HCT116 (cell line): ENCODE results near the gene SNX9. TPM values are rescaled to one million over a fixed set of nuclear protein-coding genes. Genes with fewer than 3 reads are reported as not detected.

ENCODE experiments used
- ATAC-seq: fragments of 200-7000 bp; cut with Tn5 transposase; 2 replicates; pipeline ENCODE4 v1.9.1; 2020; ENCODE audit warnings: mild to moderate bottlenecking, moderate library complexity
- BruUV-seq: library from RNA; stranded (reverse); fragments of 400-500 nt; replicated peaks from 2 replicates; lab custom pipeline; 2021; lab: Mats Ljungman, UMichigan
- CTCF ChIA-PET: fragments of 300-600 bp; sonication (Branson Sonifier 250); formaldehyde crosslinking; loops from one replicate; lab custom pipeline; 2021; ENCODE audit warnings: antibody characterized with exemption; lab: Charles Lee
- POLR2A ChIA-PET: fragments of 300-600, 350-600 bp; sonication (Branson Sonifier 250); formaldehyde crosslinking; loops from one replicate; lab custom pipeline; 2021; ENCODE audit warnings: antibody characterized with exemption; lab: Charles Lee
- RAD21 ChIA-PET, 2 experiments: fragments of 300-600 bp; sonication (Branson Sonifier 250); formaldehyde crosslinking; loops; one replicate each; lab custom pipeline; 2023; ENCODE audit warnings: low total read pairs in 2 of 2; ENCODE audit not compliant: uncharacterized antibody in 2 of 2, unreplicated experiment in 2 of 2, low non-redundant PET in 1 of 2; lab: Charles Lee
- DNase-seq: peaks from one replicate; pipeline ENCODE4 v3.0.0-alpha.2; 2010; ENCODE audit warnings: low read depth, low spot score
- H2AFZ ChIP-seq: fragments of 200-600 bp; shearing (Covaris generic), sonication (generic); 2 replicates; pipeline ENCODE4 v1.6.1; 2017; ENCODE audit warnings: low read depth, mixed run types, mixed read lengths, antibody characterized with exemption, low read length; ENCODE audit not compliant: poor library complexity, severe bottlenecking
- H3K27ac ChIP-seq: 2 replicates; pipeline ENCODE4 v1.5.1; 2012; ENCODE audit warnings: low read depth, low read length
- H3K27me3 ChIP-seq: fragments of 200-600 bp; sonication (generic); 2 replicates; pipeline ENCODE4 v1.6.1; 2016; ENCODE audit warnings: mixed run types, low read length, mixed read lengths; ENCODE audit not compliant: insufficient read depth
- H3K36me3 ChIP-seq, 2 experiments: fragments of 200-500 bp in 1 of 2; fragments of 200-600 bp in 1 of 2; sonication (Bioruptor generic) in 1 of 2; sonication (generic) in 1 of 2; 2 replicates each; pipeline versions ENCODE4 v1.5.1 to v1.6.1; 2014 to 2016; ENCODE audit warnings: low read length in 2 of 2, inconsistent platforms in 1 of 2, mixed read lengths in 1 of 2, mixed run types in 1 of 2; ENCODE audit not compliant: insufficient read depth in 2 of 2, control insufficient read depth in 1 of 2
- H3K4me1 ChIP-seq, 2 experiments: fragments of 200-600 bp in 1 of 2; sonication (generic) in 1 of 2; 2 replicates each; pipeline versions ENCODE4 v1.5.1 to v1.6.1; 2012 to 2017; ENCODE audit warnings: low read length in 2 of 2, inconsistent platforms in 1 of 2, mild to moderate bottlenecking in 1 of 2, mixed read lengths in 1 of 2, mixed run types in 1 of 2, moderate library complexity in 1 of 2; ENCODE audit not compliant: insufficient read depth in 2 of 2, control insufficient read depth in 1 of 2
- H3K4me2 ChIP-seq: fragments of 200-600 bp; sonication (generic); 2 replicates; pipeline ENCODE4 v1.6.1; 2017; ENCODE audit warnings: mixed run types, low read length, mixed read lengths
- H3K4me3 ChIP-seq, 2 experiments: fragments of 200-600 bp in 1 of 2; sonication (generic) in 1 of 2; replicated peaks in 1 of 2; 2 replicates each; pipeline ENCODE4 v1.5.1; 2011 to 2016; ENCODE audit warnings: low read length in 2 of 2, control low read depth in 1 of 2, low read depth in 1 of 2, mild to moderate bottlenecking in 1 of 2, mixed read lengths in 1 of 2, mixed run types in 1 of 2
- H3K79me2 ChIP-seq: fragments of 200-600 bp; sonication (generic); 2 replicates; pipeline ENCODE4 v1.6.1; 2017; ENCODE audit warnings: mild to moderate bottlenecking, mixed run types, low read length, moderate library complexity, mixed read lengths; ENCODE audit not compliant: insufficient read depth
- H3K9ac ChIP-seq: fragments of 200-600 bp; sonication (generic); 2 replicates; pipeline ENCODE4 v1.6.1; 2016; ENCODE audit warnings: low read length, mixed read lengths
- H3K9me2 ChIP-seq: fragments of 200-600 bp; sonication (generic), shearing (Covaris generic); 2 replicates; pipeline ENCODE4 v1.6.1; 2017; ENCODE audit warnings: mixed run types, mild to moderate bottlenecking, moderate library complexity; ENCODE audit not compliant: insufficient read depth
- H3K9me3 ChIP-seq, 2 experiments: fragments of 200-500 bp in 1 of 2; fragments of 200-600 bp in 1 of 2; sonication (Bioruptor generic) in 1 of 2; sonication (generic) in 1 of 2; 2 replicates each; pipeline ENCODE4 v1.6.1; 2014 to 2017; ENCODE audit warnings: low read length in 2 of 2, mixed read lengths in 2 of 2, inconsistent platforms in 1 of 2, low read depth in 1 of 2, mild to moderate bottlenecking in 1 of 2, mixed run types in 1 of 2, moderate library complexity in 1 of 2; ENCODE audit not compliant: control insufficient read depth in 1 of 2, insufficient read depth in 1 of 2
- H4K20me1 ChIP-seq: fragments of 200-600 bp; sonication (generic), shearing (Covaris generic); 2 replicates; pipeline ENCODE4 v1.6.1; 2017; ENCODE audit warnings: mixed run types, mild to moderate bottlenecking, moderate library complexity; ENCODE audit not compliant: insufficient read depth
- EGR1 ChIP-seq: IDR thresholded peaks from 2 replicates; pipeline ENCODE4 v1.6.1; 2012; ENCODE audit warnings: low read depth
- EZH2phosphoT487 ChIP-seq: fragments of 200-600 bp; IDR thresholded peaks from 2 replicates; pipeline ENCODE4 v1.6.1; 2018; ENCODE audit warnings: antibody characterized with exemption, borderline replicate concordance
- FOSL1 ChIP-seq: IDR thresholded peaks from 2 replicates; pipeline ENCODE4 v1.6.1; 2012; ENCODE audit warnings: low read depth
- JUND ChIP-seq: IDR thresholded peaks from 2 replicates; pipeline ENCODE4 v1.6.1; 2012
- POLR2A ChIP-seq: IDR thresholded peaks from 2 replicates; pipeline ENCODE4 v1.7.0; 2011; ENCODE audit warnings: borderline replicate concordance; ENCODE audit not compliant: insufficient read depth, insufficient read length; ENCODE audit errors: extremely low read depth
- POLR2AphosphoS5 ChIP-seq: IDR thresholded peaks from 2 replicates; pipeline ENCODE4 v1.6.1; 2011; ENCODE audit warnings: mild to moderate bottlenecking, low read depth, low read length, moderate library complexity
- SRF ChIP-seq: IDR thresholded peaks from 2 replicates; pipeline ENCODE4 v1.6.1; 2012; ENCODE audit warnings: low read depth
- YY1 ChIP-seq: IDR thresholded peaks from 2 replicates; pipeline ENCODE4 v1.6.1; 2011; ENCODE audit warnings: low read length, low read depth, moderate library complexity, mild to moderate bottlenecking; ENCODE audit not compliant: insufficient replicate concordance; ENCODE audit errors: extremely low read depth
- ZFX ChIP-seq: fragments of 450-650 bp; IDR thresholded peaks from 2 replicates; pipeline ENCODE4 v1.6.1; 2017
- ZNF274 ChIP-seq: fragments of 200-500 bp; sonication (Bioruptor generic); IDR thresholded peaks from 2 replicates; pipeline ENCODE4 v1.6.1; 2014; ENCODE audit warnings: mild to moderate bottlenecking, low read depth, low read length, inconsistent platforms
- intact Hi-C: fragments of 100-400 bp; cut with micrococcal nuclease; formaldehyde crosslinking; loops from 2 replicates; pipeline ENCODE4 v1.10.0; 2022
- total RNA-seq: library from RNA; stranded (reverse); gene quantifications from one replicate; pipeline ENCODE4 v1.2.1, GENCODE V29; 2021; ENCODE audit not compliant: unreplicated experiment
- TF ChIP-seq, protein P1 (sequence below): IDR thresholded peaks from 2 replicates; pipeline ENCODE4 v1.6.1; 2012
- TF ChIP-seq, protein P2 (sequence below): IDR thresholded peaks from 2 replicates; pipeline ENCODE4 v1.6.1; 2012; ENCODE audit warnings: low read depth

Gene SNX9
- total RNA-seq, 1 experiment from 2014 or later, result 42.5 TPM

DNA sequence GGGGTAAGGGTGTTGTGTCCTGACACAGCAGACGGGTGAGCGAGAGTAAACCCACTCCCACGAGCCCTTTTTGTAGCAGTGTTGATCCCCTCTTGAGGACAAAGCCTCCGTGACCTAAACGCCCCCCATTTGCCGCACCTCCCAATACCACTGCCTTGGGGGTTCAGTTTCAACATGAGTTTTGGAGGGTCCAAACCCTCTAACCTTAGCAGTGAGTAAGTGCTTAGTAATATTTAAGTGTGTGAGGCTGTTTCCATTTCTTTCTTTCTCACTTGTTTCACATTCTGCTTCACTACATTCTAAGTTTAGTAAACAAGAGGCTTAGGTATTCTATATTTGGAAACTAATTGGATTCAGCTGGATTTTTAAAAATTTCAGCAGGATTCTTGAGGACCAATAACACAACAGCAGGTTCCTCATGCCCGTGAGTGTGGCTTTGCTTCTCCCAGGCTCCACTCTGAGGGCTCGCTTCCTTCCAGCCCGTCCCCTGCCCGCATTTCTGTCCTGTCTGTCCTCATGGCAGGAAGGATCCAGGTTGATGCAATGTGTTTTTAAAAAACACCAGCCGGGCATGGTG, 41.2 kb downstream of the SNX9 start:
- TF ChIP-seq SRF (no peak), JUND (no peak), POLR2AphosphoS5 (no peak), YY1 (no peak), ZNF274 (no peak), POLR2A (no peak), EGR1 (no peak), FOSL1 (no peak), EZH2phosphoT487 (no peak), ZFX (no peak)
- TF ChIP-seq, protein P1, sequence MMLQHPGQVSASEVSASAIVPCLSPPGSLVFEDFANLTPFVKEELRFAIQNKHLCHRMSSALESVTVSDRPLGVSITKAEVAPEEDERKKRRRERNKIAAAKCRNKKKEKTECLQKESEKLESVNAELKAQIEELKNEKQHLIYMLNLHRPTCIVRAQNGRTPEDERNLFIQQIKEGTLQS, result no peak
- TF ChIP-seq, protein P2, sequence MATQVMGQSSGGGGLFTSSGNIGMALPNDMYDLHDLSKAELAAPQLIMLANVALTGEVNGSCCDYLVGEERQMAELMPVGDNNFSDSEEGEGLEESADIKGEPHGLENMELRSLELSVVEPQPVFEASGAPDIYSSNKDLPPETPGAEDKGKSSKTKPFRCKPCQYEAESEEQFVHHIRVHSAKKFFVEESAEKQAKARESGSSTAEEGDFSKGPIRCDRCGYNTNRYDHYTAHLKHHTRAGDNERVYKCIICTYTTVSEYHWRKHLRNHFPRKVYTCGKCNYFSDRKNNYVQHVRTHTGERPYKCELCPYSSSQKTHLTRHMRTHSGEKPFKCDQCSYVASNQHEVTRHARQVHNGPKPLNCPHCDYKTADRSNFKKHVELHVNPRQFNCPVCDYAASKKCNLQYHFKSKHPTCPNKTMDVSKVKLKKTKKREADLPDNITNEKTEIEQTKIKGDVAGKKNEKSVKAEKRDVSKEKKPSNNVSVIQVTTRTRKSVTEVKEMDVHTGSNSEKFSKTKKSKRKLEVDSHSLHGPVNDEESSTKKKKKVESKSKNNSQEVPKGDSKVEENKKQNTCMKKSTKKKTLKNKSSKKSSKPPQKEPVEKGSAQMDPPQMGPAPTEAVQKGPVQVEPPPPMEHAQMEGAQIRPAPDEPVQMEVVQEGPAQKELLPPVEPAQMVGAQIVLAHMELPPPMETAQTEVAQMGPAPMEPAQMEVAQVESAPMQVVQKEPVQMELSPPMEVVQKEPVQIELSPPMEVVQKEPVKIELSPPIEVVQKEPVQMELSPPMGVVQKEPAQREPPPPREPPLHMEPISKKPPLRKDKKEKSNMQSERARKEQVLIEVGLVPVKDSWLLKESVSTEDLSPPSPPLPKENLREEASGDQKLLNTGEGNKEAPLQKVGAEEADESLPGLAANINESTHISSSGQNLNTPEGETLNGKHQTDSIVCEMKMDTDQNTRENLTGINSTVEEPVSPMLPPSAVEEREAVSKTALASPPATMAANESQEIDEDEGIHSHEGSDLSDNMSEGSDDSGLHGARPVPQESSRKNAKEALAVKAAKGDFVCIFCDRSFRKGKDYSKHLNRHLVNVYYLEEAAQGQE, result no peak
- ChIA-PET CTCF (no interaction called here), POLR2A (no interaction called here), RAD21 (no interaction called here)
- Histone ChIP-seq H3K27ac (no peak overlapping the region), H4K20me1 (peaks cover 5% of the 10 kb centered on the region), H3K9me2 (no peaks in the 10 kb centered on the region), H3K4me2 (no peak overlapping the region), H3K27me3 (no peaks in the 10 kb centered on the region), H3K4me3 (no peak overlapping the region), H3K36me3 (no peaks in the 10 kb centered on the region), H3K9ac (no peak overlapping the region), H3K9me3 (no peaks in the 10 kb centered on the region), H3K4me1 (peaks cover 7 to 19% of the 10 kb centered on the region in 2 experiments), H2AFZ (no peak overlapping the region), H3K79me2 (peaks cover 86% of the 10 kb centered on the region)
- intact Hi-C loops, result no loop called here
- ATAC-seq (no peak), DNase-seq (no peak)
- no TSS peak for BruUV-seq
